T-helper 1 cell treated with Interleukin-12 subunit alpha and Interleukin-12 subunit beta and Interleukin-4 antibody, amounts not matched to agents 30 μg/mL and 1 μg/mL, for 36 hours (primary cell): ENCODE results near the gene TMEM238L.

Experiments
- H3K27ac Mint-ChIP-seq: one replicate; pipeline ENCODE4 v1.8.0; 2021; ENCODE audit warnings: mild to moderate bottlenecking, mixed read lengths
- H3K27me3 Mint-ChIP-seq: one replicate; pipeline ENCODE4 v1.8.0; 2021; ENCODE audit warnings: low read depth, mixed read lengths
- H3K36me3 Mint-ChIP-seq: one replicate; pipeline ENCODE4 v1.8.0; 2021; ENCODE audit warnings: low read depth, mixed read lengths
- H3K4me1 Mint-ChIP-seq: one replicate; pipeline ENCODE4 v1.8.0; 2021; ENCODE audit warnings: low read depth, mixed read lengths
- H3K4me3 Mint-ChIP-seq: one replicate; pipeline ENCODE4 v1.8.0; 2021; ENCODE audit warnings: mild to moderate bottlenecking, moderate library complexity, mixed read lengths
- H3K9me3 Mint-ChIP-seq: one replicate; pipeline ENCODE4 v1.8.0; 2021; ENCODE audit warnings: mixed read lengths

Gene TMEM238L

DNA sequence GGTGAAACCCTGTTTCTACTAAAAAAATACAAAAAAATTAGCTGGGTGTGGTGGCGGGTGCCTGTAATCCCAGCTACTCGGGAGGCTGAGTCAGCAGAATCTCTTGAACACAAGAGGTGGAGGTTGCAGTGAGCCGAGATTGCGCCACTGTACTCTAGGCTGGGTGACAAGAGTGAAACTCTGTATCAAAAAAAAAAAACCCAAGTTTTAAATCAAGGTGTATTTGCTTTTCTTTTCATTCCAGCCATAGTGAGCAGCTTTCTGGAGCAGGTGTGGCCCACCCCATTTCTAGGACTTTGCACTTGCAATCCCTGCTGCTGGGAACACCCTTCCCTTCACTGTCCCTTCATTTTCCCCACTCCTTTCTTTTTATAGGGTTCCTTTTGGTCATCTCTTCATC lies 28.8 kb downstream of the TMEM238L start:
- Mint-ChIP-seq H3K27ac (no peak overlapping the region), H3K4me1 (no peaks in the 10 kb centered on the region), H3K36me3 (peaks cover 2% of the 10 kb centered on the region), H3K9me3 (peaks cover 20% of the 10 kb centered on the region), H3K4me3 (no peak overlapping the region), H3K27me3 (no peaks in the 10 kb centered on the region)

DNA sequence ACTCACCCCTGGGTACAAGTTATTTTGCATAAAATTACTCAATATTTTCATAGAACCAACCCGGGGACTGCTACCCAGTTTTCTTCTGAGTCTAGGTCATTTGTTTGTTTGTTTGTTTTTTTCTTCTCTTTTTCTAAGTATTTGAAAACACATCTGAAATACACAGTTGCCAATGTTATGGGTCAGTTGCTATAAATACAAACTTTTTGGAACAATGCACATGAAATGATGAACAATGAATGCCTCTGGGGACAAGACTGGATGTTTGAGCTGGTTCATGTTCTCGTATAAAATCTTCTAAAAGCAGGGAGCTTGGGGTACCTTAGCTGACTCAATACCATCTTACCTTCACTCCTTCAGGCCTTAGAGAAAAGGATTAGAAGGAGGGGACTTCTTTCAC lies 30.5 kb downstream of the TMEM238L start:
- Mint-ChIP-seq H3K4me3 (no peak overlapping the region), H3K27me3 (no peaks in the 10 kb centered on the region), H3K9me3 (peaks cover 20% of the 10 kb centered on the region), H3K36me3 (peaks cover 2% of the 10 kb centered on the region), H3K27ac (no peak overlapping the region), H3K4me1 (no peaks in the 10 kb centered on the region)

DNA sequence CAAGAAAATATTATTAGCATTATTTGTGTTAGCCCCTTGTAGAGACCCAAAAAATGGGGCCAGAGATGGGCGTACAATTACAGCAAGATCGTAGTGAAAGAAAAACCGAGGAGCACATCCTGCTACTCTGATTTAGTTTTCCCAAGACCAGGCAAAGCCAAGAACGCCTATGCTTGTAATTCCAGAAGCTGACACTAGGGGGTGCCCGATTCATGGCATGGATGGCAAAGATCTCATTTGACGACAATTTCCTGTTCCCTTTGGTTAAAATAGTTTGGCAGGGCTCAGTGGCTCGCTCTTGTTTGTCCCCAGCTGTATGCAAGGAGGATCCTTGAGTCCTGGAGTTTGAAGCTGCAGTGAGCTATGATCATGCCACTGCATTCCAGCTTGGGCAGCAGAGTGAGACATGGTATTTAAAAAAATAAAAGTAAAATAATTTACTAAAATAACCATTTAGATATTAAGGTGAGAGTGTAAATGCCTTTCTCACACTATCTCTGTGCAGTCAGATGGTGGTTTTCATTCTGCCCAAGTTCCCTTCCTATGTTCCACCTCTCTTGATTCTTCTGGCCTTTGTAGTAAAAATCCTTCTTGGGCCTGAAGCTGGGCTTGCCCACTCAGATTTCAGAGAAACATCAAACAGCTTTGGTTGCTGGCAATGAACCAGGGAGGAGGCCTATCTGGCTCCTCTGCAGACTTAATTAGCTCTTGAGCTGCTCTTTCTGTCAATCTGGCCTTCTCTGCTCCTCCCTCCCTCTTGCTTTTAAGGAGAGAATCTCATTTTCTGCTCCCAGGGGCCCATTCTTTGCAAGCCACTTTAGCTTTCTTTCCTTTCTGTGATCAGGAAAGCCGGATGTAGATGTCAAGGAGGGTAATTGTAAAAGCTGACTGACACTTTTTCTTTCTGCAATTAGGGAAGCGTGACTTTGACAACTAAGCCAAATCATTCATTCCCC lies 31.2 kb downstream of the TMEM238L start:
- peaks cover 20% of the 10 kb centered on the region for H3K9me3 Mint-ChIP-seq
- no peak overlapping the region for H3K27ac Mint-ChIP-seq
- no peaks in the 10 kb centered on the region for H3K27me3 Mint-ChIP-seq
- H3K4me3 Mint-ChIP-seq: no peak overlapping the region
- H3K36me3 Mint-ChIP-seq: peaks cover 2% of the 10 kb centered on the region
- no peaks in the 10 kb centered on the region for H3K4me1 Mint-ChIP-seq

DNA sequence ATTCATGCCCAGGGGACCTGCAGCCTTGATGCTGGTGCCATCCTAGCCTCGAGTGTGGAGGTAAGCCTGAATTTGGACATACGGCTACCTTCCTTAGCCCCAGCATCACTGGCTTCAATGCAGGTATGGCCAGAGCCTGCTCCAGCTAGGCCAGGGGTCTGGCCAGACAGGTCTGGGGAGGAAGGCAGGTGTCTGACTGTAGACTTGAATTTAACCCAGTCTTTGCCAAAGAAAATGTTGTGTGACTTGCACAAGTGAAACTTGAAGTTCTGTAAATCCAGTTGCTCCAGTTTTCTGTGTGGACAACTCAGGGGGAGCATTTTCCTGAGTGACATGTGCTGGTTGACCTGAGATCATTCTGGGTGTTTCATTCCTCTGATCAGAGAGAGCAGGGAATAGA lies 32.8 kb downstream of the TMEM238L start:
- Mint-ChIP-seq H3K27me3 (no peaks in the 10 kb centered on the region), H3K27ac (no peak overlapping the region), H3K4me3 (no peak overlapping the region), H3K4me1 (no peaks in the 10 kb centered on the region), H3K36me3 (peaks cover 2% of the 10 kb centered on the region), H3K9me3 (peaks cover 20% of the 10 kb centered on the region)

DNA sequence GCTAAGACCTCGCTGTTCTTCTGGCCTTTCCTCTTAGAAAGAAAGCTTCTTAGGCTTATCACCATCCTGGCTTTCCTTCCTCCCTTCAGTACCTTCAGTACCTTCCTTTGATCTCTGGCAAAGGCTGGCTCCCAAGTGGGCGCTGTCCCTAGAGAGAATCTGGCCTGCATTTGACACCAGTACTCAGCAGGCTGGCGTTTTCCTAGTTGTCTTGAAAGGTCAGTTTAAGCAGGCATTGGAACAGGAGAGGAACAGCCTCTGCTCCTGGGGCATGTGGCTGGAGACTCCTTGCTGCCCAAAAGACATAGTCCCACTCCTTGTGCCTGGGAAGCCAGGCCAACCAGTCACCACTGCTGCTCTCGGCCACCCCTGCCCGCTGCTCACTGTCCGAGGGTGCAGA lies 34.1 kb downstream of the TMEM238L start:
- Mint-ChIP-seq H3K27me3 (no peaks in the 10 kb centered on the region), H3K9me3 (peaks cover 14% of the 10 kb centered on the region), H3K36me3 (peaks cover 2% of the 10 kb centered on the region), H3K4me3 (no peak overlapping the region), H3K27ac (no peak overlapping the region), H3K4me1 (no peaks in the 10 kb centered on the region)

DNA sequence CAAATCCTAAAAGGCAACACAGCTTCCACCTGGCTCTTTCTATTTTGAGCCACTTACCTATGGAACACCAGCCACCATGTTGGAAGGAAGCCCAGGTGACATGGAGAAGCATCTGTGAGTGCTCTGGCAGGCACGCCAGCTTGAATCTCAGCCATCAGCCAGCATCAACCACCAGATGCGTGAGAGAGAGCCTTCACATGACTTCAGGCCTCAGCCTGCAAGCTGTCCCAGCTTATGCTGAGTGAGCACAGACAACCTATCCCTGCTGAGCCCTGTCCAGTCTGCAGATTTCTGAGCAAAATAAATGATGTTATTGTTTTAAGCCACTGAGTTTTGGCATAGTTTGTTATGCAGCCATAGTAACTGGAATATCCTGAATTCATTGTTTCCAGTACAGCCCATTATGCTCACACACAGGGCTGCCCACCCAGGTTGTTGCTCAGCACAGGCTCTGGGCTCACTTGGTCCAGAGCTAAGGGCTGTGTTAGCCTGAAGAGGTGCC lies 35.1 kb downstream of the TMEM238L start:
- peaks cover 2% of the 10 kb centered on the region for H3K36me3 Mint-ChIP-seq
- H3K27me3 Mint-ChIP-seq: no peaks in the 10 kb centered on the region
- H3K27ac Mint-ChIP-seq: no peak overlapping the region
- no peak overlapping the region for H3K4me3 Mint-ChIP-seq
- H3K9me3 Mint-ChIP-seq: peaks cover 14% of the 10 kb centered on the region
- no peaks in the 10 kb centered on the region for H3K4me1 Mint-ChIP-seq

DNA sequence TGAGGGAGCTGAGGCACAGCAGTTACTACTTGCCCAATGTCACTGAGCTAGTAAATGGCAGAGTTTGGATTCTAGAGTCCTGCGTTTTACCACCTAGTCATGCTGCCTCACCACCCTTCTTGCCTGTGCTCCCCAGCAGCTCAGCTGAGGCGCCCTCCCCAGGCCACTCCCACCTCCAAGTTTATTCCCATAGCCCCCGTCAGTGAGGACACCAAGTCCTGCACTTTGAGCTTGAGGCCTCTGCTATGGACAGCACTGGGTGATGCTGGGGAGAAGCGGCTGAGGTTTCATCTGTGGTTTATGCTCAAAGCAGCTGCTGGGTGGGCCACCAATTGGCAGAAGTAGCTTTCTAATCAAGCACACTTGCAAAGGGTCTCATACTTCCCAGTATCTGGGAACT lies 36.7 kb downstream of the TMEM238L start:
- H3K36me3 Mint-ChIP-seq: peaks cover 2% of the 10 kb centered on the region
- no peak overlapping the region for H3K4me3 Mint-ChIP-seq
- no peak overlapping the region for H3K27ac Mint-ChIP-seq
- H3K27me3 Mint-ChIP-seq: no peaks in the 10 kb centered on the region
- no peaks in the 10 kb centered on the region for H3K4me1 Mint-ChIP-seq
- peaks cover 8% of the 10 kb centered on the region for H3K9me3 Mint-ChIP-seq

DNA sequence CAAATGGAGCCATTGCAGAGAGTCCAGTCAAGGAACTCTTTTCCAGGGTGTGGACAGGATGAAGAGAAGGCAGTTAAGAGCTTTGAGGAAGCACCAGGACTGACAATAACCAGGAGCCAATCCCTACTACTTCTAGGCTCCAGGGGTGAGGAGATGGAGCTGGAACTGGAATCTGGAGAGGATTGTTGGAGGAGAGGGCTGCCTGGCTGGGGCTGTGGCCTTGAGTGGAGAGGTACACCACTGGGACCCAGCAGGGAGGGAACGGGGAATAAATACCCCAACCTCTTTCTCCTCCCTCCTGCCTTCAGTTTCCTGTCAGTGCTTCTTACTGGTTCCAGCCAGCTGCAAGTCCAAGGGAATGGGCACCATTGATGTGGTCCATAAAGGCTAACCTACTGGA lies 41.9 kb downstream of the TMEM238L start:
- H3K27me3 Mint-ChIP-seq: no peaks in the 10 kb centered on the region
- H3K9me3 Mint-ChIP-seq: no peaks in the 10 kb centered on the region
- no peaks in the 10 kb centered on the region for H3K36me3 Mint-ChIP-seq
- no peak overlapping the region for H3K27ac Mint-ChIP-seq
- H3K4me1 Mint-ChIP-seq: no peaks in the 10 kb centered on the region
- H3K4me3 Mint-ChIP-seq: no peak overlapping the region

DNA sequence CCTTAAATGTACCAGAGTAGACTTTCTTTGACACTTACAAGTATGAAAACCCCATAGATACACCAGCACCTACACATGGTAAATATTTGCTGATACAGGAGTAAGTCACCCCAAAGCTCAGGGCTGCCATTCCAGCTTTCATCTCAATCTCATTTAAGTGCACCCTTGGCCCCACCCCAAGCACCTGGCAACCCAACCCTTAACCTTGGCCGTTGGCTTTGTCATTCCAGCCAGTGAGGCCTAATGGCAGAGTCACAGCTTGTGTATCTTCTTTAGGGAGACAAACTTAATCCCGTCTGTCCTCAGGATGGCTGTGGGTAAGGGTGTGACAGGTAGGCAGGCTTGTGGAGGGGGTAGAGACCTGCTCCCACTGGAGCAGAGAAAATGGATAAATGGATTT lies 42.6 kb downstream of the TMEM238L start:
- Mint-ChIP-seq H3K4me3 (no peak overlapping the region), H3K36me3 (no peaks in the 10 kb centered on the region), H3K27ac (no peak overlapping the region), H3K27me3 (no peaks in the 10 kb centered on the region), H3K4me1 (no peaks in the 10 kb centered on the region), H3K9me3 (no peaks in the 10 kb centered on the region)

DNA sequence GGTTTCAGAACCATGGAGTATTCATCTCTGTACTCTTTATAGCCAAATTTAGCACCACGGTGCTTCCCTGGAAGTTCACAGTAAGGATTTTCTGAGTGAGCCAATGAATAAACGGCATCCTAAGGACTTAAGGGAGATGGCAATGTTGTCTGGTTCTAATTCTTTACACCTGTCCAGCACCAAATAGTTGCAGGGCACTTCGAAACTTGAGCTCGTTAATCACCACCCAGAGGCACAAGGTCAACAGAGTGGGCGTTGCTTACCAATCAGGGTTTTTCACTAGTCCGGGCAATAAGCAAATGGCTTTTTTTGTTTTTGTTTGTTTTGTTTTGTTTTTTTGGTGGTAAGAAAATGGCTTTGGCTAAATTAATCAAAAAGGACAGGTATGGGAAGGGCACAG lies 45.8 kb downstream of the TMEM238L start:
- Mint-ChIP-seq H3K27ac (no peak overlapping the region), H3K27me3 (peaks cover 4% of the 10 kb centered on the region), H3K9me3 (no peaks in the 10 kb centered on the region), H3K4me3 (no peak overlapping the region), H3K4me1 (no peaks in the 10 kb centered on the region), H3K36me3 (no peaks in the 10 kb centered on the region)

DNA sequence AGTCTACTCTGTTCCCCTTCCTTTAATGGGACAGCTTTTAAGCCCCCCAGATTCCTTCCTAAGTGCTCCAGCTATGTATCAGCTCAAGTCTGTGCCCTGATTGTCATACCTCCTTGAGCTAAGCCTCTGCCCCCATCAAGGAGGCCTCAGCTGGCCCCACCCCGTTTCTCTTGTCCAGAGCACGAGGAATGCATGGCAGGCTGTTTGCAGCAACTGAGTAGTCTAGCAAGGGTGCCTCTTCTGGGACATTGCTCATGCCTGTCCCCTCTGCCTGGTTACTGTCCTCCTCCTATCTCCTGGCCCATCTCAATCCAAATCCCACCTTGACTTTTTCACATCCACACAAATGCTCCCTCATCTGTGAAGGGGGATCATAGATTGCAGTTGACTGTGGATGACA lies 46.3 kb downstream of the TMEM238L start:
- Mint-ChIP-seq H3K27me3 (peaks cover 4% of the 10 kb centered on the region), H3K4me3 (no peak overlapping the region), H3K9me3 (no peaks in the 10 kb centered on the region), H3K27ac (no peak overlapping the region), H3K36me3 (no peaks in the 10 kb centered on the region), H3K4me1 (no peaks in the 10 kb centered on the region)

DNA sequence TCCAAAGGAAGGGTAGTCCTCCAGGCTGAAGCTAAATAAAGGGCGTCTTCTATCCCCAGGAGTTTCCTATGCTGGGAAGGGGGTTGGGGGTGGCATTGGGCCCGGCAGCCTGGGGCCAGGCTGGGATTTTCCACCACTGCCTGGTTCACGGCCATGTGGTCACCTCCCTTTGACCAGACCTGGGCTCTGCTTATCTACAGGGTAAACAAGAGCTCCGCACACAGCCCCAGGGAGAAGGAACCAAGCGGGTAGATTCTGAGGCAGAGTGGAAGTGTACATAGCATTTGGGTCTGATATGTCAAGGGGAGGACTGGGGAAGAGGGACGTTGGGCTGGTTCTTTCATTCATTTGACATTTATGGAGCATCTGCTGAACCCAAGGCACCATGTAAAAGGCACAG lies 46.8 kb downstream of the TMEM238L start:
- H3K9me3 Mint-ChIP-seq: no peaks in the 10 kb centered on the region
- no peak overlapping the region for H3K4me3 Mint-ChIP-seq
- no peaks in the 10 kb centered on the region for H3K4me1 Mint-ChIP-seq
- H3K36me3 Mint-ChIP-seq: no peaks in the 10 kb centered on the region
- peaks cover 4% of the 10 kb centered on the region for H3K27me3 Mint-ChIP-seq
- H3K27ac Mint-ChIP-seq: no peak overlapping the region

DNA sequence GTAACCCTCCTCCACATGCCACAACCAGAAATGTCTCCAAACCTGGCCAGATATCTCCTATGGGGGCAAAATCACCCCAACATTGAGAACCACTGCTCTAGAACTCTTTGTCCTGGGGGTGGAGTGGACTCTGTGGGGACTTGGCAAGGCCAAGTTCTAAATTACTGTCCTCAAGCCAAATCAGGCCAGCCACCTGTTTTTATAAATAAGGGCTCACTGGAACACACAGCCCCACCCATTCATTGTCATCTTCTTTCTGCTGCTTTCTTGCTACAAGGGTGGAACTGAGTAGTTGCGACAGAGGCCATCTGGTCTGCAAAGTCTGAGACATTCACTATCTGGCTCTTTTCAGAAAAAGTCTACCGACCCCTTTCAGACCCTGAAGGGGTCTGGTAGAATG lies 47.3 kb downstream of the TMEM238L start:
- Mint-ChIP-seq H3K4me3 (no peak overlapping the region), H3K4me1 (no peaks in the 10 kb centered on the region), H3K9me3 (no peaks in the 10 kb centered on the region), H3K27ac (no peak overlapping the region), H3K36me3 (no peaks in the 10 kb centered on the region), H3K27me3 (peaks cover 4% of the 10 kb centered on the region)

DNA sequence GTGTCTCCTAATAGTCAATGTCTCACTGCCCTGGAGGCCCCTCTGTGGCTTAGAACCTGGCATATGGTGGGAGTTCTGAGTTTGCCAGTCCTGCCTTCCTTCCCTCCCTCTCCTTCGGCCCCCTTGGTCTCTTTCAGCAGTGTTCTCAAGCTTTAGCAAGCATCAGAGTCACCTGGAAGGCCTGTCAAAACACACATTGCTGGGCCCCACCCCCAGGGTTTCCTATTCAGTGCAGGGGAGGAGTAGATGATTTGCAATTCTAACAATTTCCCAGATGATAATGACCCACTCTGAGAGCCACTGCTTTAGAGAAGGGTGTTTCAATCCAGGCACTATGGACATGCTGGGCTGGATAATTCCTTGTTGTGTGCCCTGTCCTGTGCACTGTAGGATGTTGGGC lies 47.7 kb downstream of the TMEM238L start:
- H3K36me3 Mint-ChIP-seq: no peaks in the 10 kb centered on the region
- no peak overlapping the region for H3K4me3 Mint-ChIP-seq
- peaks cover 4% of the 10 kb centered on the region for H3K27me3 Mint-ChIP-seq
- H3K4me1 Mint-ChIP-seq: no peaks in the 10 kb centered on the region
- H3K27ac Mint-ChIP-seq: no peak overlapping the region
- no peaks in the 10 kb centered on the region for H3K9me3 Mint-ChIP-seq

DNA sequence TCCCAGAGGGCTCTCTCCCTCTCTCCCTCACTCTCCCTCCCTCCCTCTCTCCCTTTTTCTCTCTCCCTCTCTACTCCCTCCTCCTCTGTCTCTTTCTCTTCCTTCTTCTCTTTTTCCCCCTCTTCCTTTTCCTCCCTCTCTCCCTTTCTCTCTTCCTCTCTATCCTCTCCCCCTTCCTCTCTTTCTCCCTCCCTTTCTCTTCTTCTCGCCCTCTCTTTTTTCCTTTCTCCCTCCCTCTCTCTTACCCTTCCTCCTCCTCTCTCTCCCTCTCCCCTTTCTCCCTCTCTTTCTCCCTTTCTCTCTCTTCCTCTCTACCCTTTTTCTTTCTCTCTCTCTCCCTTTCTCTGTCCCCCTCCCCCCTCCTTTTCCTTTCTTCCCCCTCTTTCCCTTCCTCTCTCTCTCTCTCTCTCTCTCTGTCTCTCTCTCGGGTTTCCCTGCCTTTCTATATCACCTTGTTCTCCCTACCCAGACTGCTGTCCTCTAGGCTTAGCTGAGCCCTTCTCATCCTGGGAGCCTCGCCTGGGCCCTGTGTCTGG lies 48.2 kb downstream of the TMEM238L start:
- no peaks in the 10 kb centered on the region for H3K4me1 Mint-ChIP-seq
- H3K27ac Mint-ChIP-seq: no peak overlapping the region
- H3K4me3 Mint-ChIP-seq: no peak overlapping the region
- no peaks in the 10 kb centered on the region for H3K9me3 Mint-ChIP-seq
- no peaks in the 10 kb centered on the region for H3K36me3 Mint-ChIP-seq
- peaks cover 4% of the 10 kb centered on the region for H3K27me3 Mint-ChIP-seq
